ENCODE results near the gene FABP6.

DNA sequence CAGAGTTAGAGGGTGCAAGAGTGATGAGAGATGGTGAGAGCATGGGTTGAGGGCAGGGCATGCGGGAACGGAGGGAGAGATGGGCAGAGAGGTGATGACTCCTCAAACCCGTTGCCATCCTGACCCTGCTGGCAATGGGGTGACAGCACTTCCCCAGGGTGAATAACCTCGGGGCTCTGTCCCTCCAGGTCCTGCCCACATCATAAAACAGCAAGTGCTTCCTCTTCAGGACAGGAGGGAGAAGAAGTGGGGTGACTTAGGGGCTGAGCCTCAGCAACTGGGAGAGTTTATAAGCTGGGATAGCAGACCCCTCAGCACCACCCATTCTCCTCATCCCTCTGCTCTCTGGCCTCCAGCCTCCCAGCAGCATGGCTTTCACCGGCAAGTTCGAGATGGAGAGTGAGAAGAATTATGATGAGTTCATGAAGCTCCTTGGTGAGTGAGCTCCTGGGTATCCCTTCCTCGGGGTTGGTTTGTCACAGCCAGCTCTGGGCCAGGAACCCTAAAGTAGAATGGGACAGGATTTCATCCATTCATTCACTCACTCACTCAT is at the start of gene FABP6:
- TF ChIP-seq, protein P1, sequence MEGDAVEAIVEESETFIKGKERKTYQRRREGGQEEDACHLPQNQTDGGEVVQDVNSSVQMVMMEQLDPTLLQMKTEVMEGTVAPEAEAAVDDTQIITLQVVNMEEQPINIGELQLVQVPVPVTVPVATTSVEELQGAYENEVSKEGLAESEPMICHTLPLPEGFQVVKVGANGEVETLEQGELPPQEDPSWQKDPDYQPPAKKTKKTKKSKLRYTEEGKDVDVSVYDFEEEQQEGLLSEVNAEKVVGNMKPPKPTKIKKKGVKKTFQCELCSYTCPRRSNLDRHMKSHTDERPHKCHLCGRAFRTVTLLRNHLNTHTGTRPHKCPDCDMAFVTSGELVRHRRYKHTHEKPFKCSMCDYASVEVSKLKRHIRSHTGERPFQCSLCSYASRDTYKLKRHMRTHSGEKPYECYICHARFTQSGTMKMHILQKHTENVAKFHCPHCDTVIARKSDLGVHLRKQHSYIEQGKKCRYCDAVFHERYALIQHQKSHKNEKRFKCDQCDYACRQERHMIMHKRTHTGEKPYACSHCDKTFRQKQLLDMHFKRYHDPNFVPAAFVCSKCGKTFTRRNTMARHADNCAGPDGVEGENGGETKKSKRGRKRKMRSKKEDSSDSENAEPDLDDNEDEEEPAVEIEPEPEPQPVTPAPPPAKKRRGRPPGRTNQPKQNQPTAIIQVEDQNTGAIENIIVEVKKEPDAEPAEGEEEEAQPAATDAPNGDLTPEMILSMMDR (conservative IDR thresholded peaks at IDR 0.05) = no peak
- no peak for TF ChIP-seq EZH2 (IDR thresholded peaks at IDR 0.05; ENCODE audit: low read depth)

Data from PC-9 (cell line).